Measurements from ENCODE around the gene AP1G1.
"Not testable (repeated sequence)": the region's sequence is repeated elsewhere in the genome, so short reads cannot be mapped to it uniquely, and the experiment has no call there.

The AP1G1 gene

DNA sequence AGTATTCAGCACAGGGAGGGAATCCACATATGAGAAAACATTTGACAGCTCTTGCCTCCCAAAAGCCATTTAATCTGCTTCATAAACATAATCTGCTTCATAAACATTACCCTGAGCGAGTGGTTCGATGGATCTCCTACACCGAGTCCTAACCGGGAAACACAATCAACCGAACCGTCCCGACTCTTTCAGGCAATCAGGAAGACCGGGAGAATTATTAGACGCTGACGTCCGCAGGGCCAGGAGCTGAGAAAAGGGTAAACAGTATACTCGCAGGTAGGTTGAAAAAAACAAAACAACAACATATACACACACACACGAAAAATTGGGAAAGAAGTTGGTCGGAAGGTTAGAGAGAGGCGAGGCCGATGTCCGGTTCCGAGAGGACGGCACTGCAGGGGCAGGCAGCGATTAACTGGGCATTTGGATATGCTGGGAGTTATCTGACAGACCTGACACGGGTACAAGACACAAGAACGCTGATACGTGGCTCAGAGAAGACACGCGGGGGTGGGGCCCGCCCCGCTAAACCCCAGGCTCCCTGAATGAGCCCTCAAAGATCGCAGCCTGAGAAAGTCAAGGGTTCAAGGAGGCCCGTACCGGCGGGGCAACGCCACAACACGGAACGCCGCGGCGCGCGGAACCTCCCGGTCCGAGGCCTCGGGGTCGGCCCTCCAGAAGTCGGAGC, 585 bp downstream of the AP1G1 start:
- no peak for DNase-seq

DNA sequence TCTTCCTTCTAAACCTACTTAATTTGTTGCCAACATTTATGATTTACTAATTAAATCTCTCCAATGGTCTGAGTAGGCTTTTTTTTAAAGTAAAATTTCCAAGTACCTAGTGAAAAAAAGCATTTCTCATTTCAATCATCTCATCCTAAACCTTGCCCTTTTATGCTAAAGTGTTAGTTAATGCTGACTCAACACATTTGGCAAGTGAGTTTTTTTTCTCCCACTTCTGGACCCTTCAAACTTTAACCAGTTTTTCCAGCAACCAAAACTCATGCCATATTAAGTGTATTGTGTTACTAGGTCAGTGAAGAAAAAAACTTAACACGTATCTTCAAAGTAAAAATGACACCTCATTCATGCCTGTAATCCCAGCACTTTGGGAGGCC, 5.3 kb downstream of the AP1G1 start:
- no peak for DNase-seq

DNA sequence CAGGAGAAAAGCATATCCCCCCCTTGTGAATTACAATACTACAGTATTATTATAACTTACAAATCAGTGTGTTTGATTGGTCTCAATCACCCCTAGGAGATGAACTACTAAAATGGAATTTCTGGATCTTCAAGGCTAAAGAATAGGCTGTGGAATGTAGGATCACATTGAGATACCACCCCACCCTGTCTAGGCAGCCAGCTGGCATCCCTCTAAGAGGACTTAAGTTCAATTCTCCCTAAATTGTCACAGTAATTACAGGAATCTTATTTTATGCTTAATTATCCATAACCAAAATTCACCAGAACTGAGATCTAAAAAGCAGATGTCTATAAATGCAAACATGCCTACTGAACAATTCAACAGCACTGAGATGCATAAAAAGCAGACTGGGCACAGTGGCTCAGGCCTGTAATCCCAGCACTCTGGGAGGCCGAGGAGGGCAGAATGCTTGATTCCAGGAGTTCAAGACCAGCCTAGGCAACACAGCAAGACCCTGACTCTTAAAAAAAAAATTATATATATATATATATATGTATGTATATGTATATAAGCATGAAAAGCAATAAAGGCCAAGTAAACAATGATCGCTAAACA, 12.0 kb downstream of the AP1G1 start:
- no peak for DNase-seq

GRCh38 chr16:71794943-71795342, 13.7 kb downstream of the AP1G1 start:
- DNase-seq = no peak

- no peak for DNase-seq
Measured at GRCh38 chr16:71794018-71794417, 14.6 kb downstream of the AP1G1 start.

- DNase-seq = no peak
Measured at GRCh38 chr16:71792176-71792575, 16.5 kb downstream of the AP1G1 start.

DNA sequence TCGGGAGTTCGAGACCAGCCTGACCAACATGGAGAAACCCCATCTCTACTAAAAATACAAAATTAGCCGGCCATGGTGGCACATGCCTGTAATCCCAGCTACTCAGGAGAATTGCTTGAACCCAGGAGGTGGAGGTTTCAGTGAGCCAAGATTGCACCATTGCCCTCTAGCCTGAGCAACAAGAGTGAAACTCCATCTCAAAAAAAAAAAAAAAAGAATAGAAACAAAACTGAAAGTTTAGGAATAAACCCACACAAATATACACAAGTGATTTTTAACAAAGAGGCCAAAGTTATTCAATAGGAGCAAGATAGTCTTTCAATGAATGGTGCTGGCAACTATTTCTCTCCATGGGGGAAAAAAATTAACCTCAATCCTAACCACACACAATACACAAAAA, 18.3 kb downstream of the AP1G1 start:
- DNase-seq = not testable (repeated sequence)

DNA sequence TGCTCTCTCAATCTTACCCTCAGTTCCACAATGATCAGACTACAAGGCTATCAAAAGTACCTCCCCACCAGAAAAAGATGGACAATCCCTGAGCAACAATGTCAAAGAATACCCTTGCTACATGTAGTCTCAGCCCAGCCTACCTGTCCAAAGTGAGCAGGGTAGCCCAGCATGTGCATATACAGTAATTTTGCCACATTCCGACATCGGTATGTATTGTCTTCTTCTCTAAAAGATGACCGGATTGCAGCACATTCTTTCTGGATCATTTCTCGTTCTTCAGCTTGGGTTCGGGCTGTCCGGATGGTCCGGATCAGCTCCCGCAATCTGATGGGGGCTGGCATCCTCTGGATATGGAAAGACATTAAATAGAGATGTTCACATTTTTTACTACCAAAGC, 19.5 kb downstream of the AP1G1 start:
- DNase-seq = no peak

GRCh38 chr16:71788578-71788977, 20.1 kb downstream of the AP1G1 start:
- DNase-seq = no peak

DNA sequence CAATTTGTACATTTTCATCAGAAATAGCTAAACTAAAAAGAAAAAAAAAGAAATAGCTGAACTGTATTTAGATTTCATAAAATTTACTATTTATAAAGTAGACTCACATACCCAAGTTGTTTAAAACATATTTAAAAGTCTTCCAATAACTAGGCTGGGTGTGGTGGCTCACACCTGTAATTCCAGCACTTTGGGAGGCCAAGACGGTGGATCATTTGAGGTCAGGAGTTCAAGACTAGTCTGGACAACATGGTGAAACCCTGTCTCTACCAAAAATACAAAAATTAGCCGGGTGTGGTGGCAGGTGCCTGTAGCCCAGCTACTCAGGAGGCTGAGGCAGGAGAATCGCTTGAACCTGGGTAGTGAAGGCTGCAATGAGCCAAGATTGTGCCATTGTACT, 23.5 kb downstream of the AP1G1 start:
- not testable (repeated sequence) for DNase-seq

- DNase-seq = no peak
Measured at GRCh38 chr16:71784093-71784492, 24.5 kb downstream of the AP1G1 start.

DNA sequence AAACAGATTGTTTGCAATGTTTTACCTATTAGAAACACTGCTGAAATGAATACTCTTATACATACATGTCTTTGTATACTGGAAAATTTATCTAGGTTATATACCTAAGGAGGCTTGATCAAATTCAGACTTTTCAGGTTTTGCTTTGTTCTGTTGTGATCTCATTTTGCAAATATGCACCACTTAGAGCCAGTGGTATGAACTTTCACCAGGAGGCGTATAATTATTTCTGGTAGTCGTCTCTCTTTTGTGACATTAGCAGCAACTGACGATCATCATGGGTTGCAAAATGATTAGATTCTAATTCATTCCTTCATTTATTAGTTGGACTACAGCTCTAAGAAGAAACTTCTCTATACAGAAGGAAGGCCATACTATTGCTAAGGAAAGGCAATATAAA, 26.9 kb downstream of the AP1G1 start:
- DNase-seq = no peak

DNA sequence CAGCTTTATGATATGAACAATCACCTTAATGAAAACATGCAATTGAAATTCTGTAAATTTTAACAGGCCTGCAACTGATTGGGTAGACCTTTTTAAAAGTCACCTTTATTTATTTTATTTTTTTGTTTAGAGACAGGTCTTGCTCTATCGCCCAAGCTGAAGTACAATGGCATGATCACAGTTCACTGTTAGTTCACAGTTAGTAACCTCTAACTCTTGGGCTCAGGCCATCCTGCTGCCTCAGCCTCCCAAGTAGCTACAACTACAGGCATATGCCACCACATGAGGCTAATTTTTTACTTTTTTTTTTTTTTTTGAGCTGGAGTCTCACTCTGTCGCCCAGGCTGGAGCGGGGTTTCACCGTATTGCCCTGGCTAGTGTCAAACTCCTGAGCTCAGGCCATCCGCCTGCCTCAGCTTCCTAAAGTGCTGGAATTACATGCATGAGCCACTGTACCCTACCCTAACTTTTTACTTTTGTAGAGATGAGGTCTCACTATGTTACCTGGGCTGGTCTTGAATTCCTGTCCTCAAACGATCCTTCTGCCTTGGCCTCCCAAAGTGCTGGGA, 28.0 kb downstream of the AP1G1 start:
- DNase-seq = no peak

DNA sequence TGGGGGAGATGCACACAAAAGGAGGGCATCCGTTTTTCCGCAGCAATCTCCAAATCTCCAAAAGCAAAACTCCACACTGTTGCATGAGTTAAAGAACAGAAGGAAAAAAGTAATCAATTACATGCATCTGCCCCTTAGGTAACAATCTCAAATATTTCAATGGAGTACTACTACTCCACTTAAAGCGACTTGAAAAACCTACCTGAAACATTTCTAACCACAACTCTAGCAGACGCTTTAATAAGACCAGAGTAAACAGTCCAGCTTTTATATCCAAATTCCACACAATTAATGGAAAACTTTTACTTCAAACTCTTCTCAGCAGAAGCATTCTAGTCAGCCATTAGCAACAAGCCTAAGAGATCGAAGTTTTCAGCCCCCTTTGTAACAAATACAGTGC, 29.9 kb downstream of the AP1G1 start:
- no peak for DNase-seq

- no peak for DNase-seq
Measured at GRCh38 chr16:71777329-71777728, 31.3 kb downstream of the AP1G1 start.

DNA sequence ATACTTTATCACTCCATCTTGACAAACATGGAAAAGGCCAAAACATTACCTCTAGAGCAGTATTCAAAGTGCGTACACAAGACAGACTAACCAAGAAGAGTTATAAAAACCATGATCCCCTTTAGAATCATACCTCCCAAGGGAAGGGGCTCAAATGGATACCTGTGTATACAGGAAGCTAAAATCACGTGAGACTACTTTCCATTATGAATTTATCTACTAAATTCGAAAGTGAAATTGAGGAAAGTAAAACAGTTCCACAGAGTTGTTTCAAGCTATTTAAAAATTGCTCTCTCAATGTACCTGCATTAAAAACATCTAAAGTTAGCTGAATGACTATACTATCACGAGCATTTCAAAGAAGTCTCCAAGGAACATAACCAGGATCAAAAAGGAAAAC, 32.7 kb downstream of the AP1G1 start:
- DNase-seq = no peak

GRCh38 chr16:71771571-71771970, 37.1 kb downstream of the AP1G1 start:
- no peak for DNase-seq

GRCh38 chr16:71769222-71769621, 39.4 kb downstream of the AP1G1 start:
- DNase-seq = no peak

DNA sequence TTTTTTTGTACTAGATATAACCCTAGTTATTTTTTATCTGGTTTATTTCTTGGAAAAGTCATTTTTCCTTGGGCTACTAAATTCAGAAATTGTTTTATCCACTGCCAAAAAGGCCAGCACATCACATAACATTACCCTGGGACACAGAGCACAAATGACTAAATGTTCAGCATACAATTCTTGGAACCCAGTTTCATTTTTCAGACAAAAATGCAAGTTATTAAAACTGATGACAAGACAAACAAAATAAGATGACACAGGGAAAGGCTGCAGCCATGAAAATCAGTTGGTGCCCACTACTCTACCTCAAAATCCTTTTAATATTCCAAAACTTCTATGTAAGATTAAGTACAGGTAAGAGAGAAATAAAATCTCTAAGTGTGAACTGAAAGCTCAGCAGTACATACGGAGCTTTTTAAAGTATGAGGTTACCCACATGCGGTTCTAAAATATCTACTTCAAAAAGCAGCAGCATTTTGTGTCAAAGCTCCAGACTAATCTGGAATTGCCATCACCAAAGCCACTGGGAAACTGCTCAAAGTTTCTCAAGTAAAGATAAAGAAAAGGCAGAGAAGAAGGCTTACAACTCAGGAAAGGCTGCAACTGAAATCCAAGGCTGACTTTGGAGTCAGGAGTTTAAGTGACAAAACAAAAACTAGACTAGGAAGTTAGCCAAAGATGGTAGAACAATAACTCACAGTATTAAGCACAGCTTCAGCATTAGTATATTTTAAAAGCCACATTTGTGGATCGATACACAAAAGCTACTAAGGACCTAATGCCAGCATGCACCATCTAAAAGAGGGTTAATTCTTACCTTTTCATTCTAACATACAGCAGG, 41.4 kb downstream of the AP1G1 start:
- no peak for DNase-seq

GRCh38 chr16:71762186-71762585, 46.4 kb downstream of the AP1G1 start:
- no peak for DNase-seq

GRCh38 chr16:71761097-71761496, 47.5 kb downstream of the AP1G1 start:
- no peak for DNase-seq

- no peak for DNase-seq
Measured at GRCh38 chr16:71758293-71758760, 50.3 kb downstream of the AP1G1 start.

DNA sequence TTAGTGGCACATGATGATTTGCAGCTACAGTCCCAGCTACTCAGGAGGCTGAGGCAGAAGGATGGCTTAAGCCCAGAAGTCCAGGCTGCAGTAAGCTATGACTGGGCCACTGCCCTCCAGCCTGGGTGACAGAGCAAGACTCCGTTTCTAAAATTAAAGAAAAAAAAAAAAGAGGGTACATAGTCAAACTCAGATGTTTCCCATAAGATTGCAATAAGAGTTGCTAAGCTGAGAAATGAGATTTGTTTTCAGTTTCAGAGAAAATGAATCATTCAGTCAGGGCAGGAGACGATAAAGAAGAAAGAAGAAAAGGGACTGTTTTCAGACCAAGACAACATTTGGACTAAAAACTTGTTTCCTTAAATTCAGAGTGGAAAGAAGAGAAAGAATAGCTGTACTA, 54.0 kb downstream of the AP1G1 start:
- DNase-seq = no peak

GRCh38 chr16:71754108-71754507, 54.5 kb downstream of the AP1G1 start:
- no peak for DNase-seq
